Spleen (tissue), 11 donors: Measurements from ENCODE around the gene CHSY3. TPM values are rescaled to one million over a fixed set of nuclear protein-coding genes. Genes with fewer than 3 reads are reported as not detected.

Experiments
- DNase-seq: peaks from one replicate; pipeline ENCODE4 v3.0.0-alpha.2; 2020
- H3K27ac ChIP-seq, 8 donors: fragments of 200-600 bp; sonication (generic) in 7 of 8; 1 replicate in 4 of 8; 2 replicates in 4 of 8; pipeline versions ENCODE4 v1.5.0 to v1.8.0; 2016 to 2021; ENCODE audit warnings: inconsistent platforms in 4 of 8, mild to moderate bottlenecking in 4 of 8, moderate library complexity in 1 of 8
- H3K27me3 ChIP-seq, 7 donors: fragments of 200-600 bp; sonication (generic) in 6 of 7; replicated peaks in 1 of 7; 1 replicate in 4 of 7; 2 replicates in 3 of 7; pipeline versions ENCODE4 v1.5.0 to v1.8.0; 2016 to 2021; ENCODE audit warnings: inconsistent platforms in 3 of 7, mild to moderate bottlenecking in 1 of 7
- H3K36me3 ChIP-seq, 6 donors: fragments of 200-600 bp; sonication (generic) in 5 of 6; 1 replicate in 4 of 6; 2 replicates in 2 of 6; pipeline versions ENCODE4 v1.5.0 to v1.8.0; 2016 to 2021; ENCODE audit warnings: inconsistent platforms in 2 of 6
- H3K4me1 ChIP-seq, 6 donors: fragments of 200-600 bp; sonication (generic) in 5 of 6; 1 replicate in 3 of 6; 2 replicates in 3 of 6; pipeline versions ENCODE4 v1.5.0 to v1.8.0; 2016 to 2021; ENCODE audit warnings: inconsistent platforms in 3 of 6
- H3K4me3 ChIP-seq, 8 donors: fragments of 200-600 bp; sonication (generic) in 7 of 8; 1 replicate in 4 of 8; 2 replicates in 4 of 8; pipeline versions ENCODE4 v1.5.0 to v1.8.0; 2016 to 2021; ENCODE audit warnings: inconsistent platforms in 4 of 8, mild to moderate bottlenecking in 4 of 8, moderate library complexity in 2 of 8
- H3K9me3 ChIP-seq, 8 donors: fragments of 200-600 bp; sonication (generic) in 7 of 8; 1 replicate in 4 of 8; 2 replicates in 4 of 8; pipeline versions ENCODE4 v1.5.0 to v1.8.0; 2016 to 2021; ENCODE audit warnings: inconsistent platforms in 4 of 8
- POLR2A ChIP-seq, 3 donors: fragments of 450-650 bp; IDR thresholded peaks; one replicate each; pipeline ENCODE4 v1.5.1; 2017; ENCODE audit warnings: antibody characterized with exemption in 3 of 3, mild to moderate bottlenecking in 1 of 3
- POLR2AphosphoS5 ChIP-seq, 3 donors: sonication (generic); formaldehyde crosslinking; IDR thresholded peaks; one replicate each; pipeline ENCODE4 v1.5.1; 2017; ENCODE audit warnings: antibody characterized with exemption in 3 of 3
- WGBS, 5 donors: extraction: QIAGEN DNeasy Blood & Tissue Kit in 3 of 5; methylation state at CpG; one replicate each; pipeline versions ENCODE4 v1.1.5 to v1.1.7; 2013 to 2018; 5-methylcytosine and 5-hydroxymethylcytosine counted together
- intact Hi-C: fragments of 100-400 bp; cut with DNase I; formaldehyde crosslinking; loops from one replicate; pipeline ENCODE4 v1.15.0; 2023; ENCODE audit warnings: low total_unique reads
- polyA plus RNA-seq, 3 donors: library from polyadenylated mRNA; stranded (reverse); fragments of 200-250 nt; gene quantifications; one replicate each; pipeline ENCODE4 v1.2.1, GENCODE V29; 2013
- total RNA-seq, 7 donors: library from RNA; depleted of rRNA in 3 of 7; stranded (reverse); fragments of >200 nt in 3 of 7; fragmentation: NEBNext Ultra II Directional in 4 of 7; extraction: Animal tissue kit (Norgen Biotek cat#: 25700) in 4 of 7; gene quantifications; one replicate each; pipeline versions ENCODE4 v1.1.0 to v1.2.1, GENCODE V29; 2016 to 2021
- TF ChIP-seq, protein P1 (sequence below), 11 experiments: fragments of 200-600 bp in 7 of 11; fragments of 450-650 bp in 4 of 11; sonication (generic) in 4 of 11; IDR thresholded peaks in 8 of 11; conservative IDR thresholded peaks in 3 of 11; 1 replicate in 7 of 11; 2 replicates in 4 of 11; pipeline versions ENCODE4 v1.4.0 to v1.8.0; 2016 to 2021; ENCODE audit warnings: antibody characterized with exemption in 11 of 11, inconsistent platforms in 4 of 11, mild to moderate bottlenecking in 1 of 11
- donor health status: healthy with polysubstance abuse.
- donor health status: DM: no; HTN: no; CAD: no; lungs with moderate emphysema.
- donor health status: DM: no; HTN: no; CAD: no.
- donor health status: Bipolar disorder and iron deficiency.
- donor health status: healthy.
- donor health status: DM: no; HTN: no; CAD: no.
- donor health status: DM: yes; HTN: yes; CAD: no.

The CHSY3 gene
- total and polyA plus RNA-seq, 10 donors: 0.07 to 3.0 (median 1.5) TPM

DNA sequence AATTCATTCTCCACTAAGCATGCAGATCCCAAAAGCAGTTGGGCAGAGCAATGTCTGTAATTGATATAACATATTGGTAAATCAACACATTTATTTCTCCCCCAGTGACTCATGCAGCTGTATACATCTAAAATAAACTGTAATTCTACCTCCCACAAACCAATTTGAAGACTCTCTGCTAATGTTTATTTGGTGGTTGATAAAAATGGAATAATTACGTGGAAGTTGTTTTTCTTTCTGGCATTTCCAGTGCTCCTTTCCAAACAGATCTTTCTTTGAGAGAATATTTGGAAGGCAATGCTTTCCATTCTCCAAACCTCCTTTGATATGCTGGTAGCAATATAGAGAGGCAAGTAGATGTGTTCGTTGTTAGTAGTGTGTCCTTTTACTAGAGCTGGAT is 194.7 kb downstream of the CHSY3 start:
- intact Hi-C loops: no loop called here
- no peaks in the 10 kb centered on the region for H3K9me3 ChIP-seq
- no peaks in the 10 kb centered on the region for H3K36me3 ChIP-seq
- no peak overlapping the region for H3K27ac ChIP-seq
- DNase-seq: no peak
- H3K27me3 ChIP-seq: no peaks in the 10 kb centered on the region
- TF ChIP-seq POLR2A (IDR thresholded peaks at IDR 0.05): no peak
- no peak for TF ChIP-seq POLR2AphosphoS5 (IDR thresholded peaks at IDR 0.05)
- TF ChIP-seq, protein P1, sequence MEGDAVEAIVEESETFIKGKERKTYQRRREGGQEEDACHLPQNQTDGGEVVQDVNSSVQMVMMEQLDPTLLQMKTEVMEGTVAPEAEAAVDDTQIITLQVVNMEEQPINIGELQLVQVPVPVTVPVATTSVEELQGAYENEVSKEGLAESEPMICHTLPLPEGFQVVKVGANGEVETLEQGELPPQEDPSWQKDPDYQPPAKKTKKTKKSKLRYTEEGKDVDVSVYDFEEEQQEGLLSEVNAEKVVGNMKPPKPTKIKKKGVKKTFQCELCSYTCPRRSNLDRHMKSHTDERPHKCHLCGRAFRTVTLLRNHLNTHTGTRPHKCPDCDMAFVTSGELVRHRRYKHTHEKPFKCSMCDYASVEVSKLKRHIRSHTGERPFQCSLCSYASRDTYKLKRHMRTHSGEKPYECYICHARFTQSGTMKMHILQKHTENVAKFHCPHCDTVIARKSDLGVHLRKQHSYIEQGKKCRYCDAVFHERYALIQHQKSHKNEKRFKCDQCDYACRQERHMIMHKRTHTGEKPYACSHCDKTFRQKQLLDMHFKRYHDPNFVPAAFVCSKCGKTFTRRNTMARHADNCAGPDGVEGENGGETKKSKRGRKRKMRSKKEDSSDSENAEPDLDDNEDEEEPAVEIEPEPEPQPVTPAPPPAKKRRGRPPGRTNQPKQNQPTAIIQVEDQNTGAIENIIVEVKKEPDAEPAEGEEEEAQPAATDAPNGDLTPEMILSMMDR (IDR thresholded peaks at IDR 0.05 in 8 of 11, conservative IDR thresholded peaks at IDR 0.05 in 3 of 11): no peak
- no peaks in the 10 kb centered on the region for H3K4me1 ChIP-seq
- no peak overlapping the region for H3K4me3 ChIP-seq
- WGBS, 5 donors: 77 to 88% (median 84%) methylated on average over 2 of the region's 2 CpGs

DNA sequence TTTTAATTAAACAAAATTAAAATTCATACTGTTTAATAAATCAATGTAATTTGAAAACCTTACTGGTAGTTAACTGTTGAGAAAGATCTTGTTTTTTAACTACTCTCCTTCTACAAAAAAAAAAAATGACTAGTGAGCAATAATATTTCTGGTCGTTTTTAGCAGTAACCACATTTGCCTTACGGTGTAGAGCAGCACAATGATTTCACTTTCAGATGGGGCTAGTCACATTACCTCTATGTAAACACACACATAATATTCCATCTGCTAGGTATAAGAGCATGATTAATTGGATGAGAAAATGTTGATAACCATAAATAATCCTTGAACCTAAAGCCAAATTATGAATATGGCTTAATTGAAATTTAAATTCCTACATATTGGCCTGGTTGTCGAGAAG is 198.1 kb downstream of the CHSY3 start:
- no peaks in the 10 kb centered on the region for H3K36me3 ChIP-seq
- DNase-seq: no peak
- H3K27ac ChIP-seq: no peak overlapping the region
- no peaks in the 10 kb centered on the region for H3K27me3 ChIP-seq
- H3K4me3 ChIP-seq: no peak overlapping the region
- TF ChIP-seq POLR2A (IDR thresholded peaks at IDR 0.05): no peak
- TF ChIP-seq, protein P1 (IDR thresholded peaks at IDR 0.05 in 8 of 11, conservative IDR thresholded peaks at IDR 0.05 in 3 of 11): no peak
- TF ChIP-seq POLR2AphosphoS5 (IDR thresholded peaks at IDR 0.05): no peak
- no peaks in the 10 kb centered on the region for H3K9me3 ChIP-seq
- H3K4me1 ChIP-seq: no peaks in the 10 kb centered on the region
- intact Hi-C loops: no loop called here
- 65 to 76% (median 71%) methylated on average over 3 of the region's 3 CpGs for WGBS, 5 donors

DNA sequence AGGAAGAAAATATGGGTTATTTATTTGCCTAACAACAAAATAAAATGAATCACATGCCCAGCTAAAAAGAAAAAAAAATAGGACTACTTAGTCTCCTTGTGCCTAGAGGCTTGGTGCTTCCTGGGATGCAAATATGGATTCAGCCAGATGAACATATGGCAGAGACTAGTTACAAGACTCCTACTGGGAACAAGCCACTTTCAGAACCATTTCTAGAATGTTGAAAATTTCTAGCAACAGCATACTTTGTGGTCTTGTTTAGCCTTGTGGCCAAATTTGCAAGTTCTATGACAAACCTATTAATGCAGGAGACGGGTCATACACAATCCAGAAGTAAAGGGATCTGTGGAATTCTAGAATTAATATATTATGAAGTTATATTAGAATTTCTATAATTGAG is 198.7 kb downstream of the CHSY3 start:
- TF ChIP-seq POLR2A (IDR thresholded peaks at IDR 0.05): no peak
- TF ChIP-seq, protein P1 (IDR thresholded peaks at IDR 0.05 in 8 of 11, conservative IDR thresholded peaks at IDR 0.05 in 3 of 11): no peak
- no peaks in the 10 kb centered on the region for H3K36me3 ChIP-seq
- no peaks in the 10 kb centered on the region for H3K27me3 ChIP-seq
- H3K27ac ChIP-seq: no peak overlapping the region
- H3K9me3 ChIP-seq: no peaks in the 10 kb centered on the region
- H3K4me3 ChIP-seq: no peak overlapping the region
- DNase-seq: no peak
- intact Hi-C loops: no loop called here
- H3K4me1 ChIP-seq: no peaks in the 10 kb centered on the region
- WGBS, 5 donors: 75 to 95% (median 86%) methylated on average over 1 of the region's 1 CpG

DNA sequence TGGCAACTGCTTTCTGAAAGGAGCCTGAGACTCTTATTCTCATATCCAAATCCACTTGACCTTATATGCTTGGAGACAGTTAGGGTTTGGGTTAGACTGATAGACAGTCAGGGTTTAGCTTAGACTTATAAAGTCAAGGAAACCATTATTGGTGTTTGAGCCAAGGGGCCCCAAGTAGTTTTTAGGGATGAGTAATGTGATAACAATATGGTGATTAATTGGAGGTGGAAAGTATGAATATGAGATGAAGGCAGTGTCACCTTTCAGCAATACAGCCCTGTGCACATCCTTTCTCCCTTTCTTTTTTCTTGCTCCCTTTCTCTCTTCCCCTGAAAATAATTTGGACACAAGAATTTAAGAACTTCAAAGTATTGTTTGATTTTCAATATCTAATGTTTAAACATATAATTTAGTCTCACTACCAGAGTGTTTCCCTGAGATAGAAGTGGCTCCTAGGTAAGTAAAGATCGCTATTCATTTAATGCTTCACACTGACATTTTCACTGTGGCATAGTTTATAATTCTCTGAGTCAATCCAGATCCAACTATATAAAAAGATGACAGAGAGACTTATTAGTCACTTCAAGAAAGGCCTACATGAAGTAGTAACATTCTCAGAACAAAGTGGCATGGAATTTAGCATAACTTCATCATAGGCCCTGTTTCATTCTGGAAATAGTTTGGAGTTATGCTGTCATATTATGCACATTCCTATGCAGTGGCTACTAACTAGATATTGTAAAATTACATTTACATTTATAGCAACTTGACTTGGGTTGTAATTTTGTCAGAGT is 200.8 kb downstream of the CHSY3 start:
- 92 to 100% (median 96%) methylated on average over 1 of the region's 1 CpG for WGBS, 5 donors
- Histone ChIP-seq H3K27me3 (no peaks in the 10 kb centered on the region), H3K9me3 (no peaks in the 10 kb centered on the region), H3K4me1 (no peaks in the 10 kb centered on the region), H3K4me3 (no peak overlapping the region), H3K36me3 (no peaks in the 10 kb centered on the region), H3K27ac (no peak overlapping the region)
- DNase-seq: no peak
- TF ChIP-seq POLR2A (IDR thresholded peaks at IDR 0.05) (no peak), POLR2AphosphoS5 (IDR thresholded peaks at IDR 0.05) (no peak)
- TF ChIP-seq, protein P1 (IDR thresholded peaks at IDR 0.05 in 8 of 11, conservative IDR thresholded peaks at IDR 0.05 in 3 of 11): no peak
- intact Hi-C loops: no loop called here
